GM19193 (cell line): ENCODE results near the gene GTF3C1.

ENCODE experiments used
- POLR2A ChIP-seq: IDR thresholded peaks from 4 replicates; pipeline ENCODE4 v1.6.1; 2011; ENCODE audit not compliant: insufficient read depth, insufficient read length; ENCODE audit errors: extremely low read depth

Gene GTF3C1

DNA sequence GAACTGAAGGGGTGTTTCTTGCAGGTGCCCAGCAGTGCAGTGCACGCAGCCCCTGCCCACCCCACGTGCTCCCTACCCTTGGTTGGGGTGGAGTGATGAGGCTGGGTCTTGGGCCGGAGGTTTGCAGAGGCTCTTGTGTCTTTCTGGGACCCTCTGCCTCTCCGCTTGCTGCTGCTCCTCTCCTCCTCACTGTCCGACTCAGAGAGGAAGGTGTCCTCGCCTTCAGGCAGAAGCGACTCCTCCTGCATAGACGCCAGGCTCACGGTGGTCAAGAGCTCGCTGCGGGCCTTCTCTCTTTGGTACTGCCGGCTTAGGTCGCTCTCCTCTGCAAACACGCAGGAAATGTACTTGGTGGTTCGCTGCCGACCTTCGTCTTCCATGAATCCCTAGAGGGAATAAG, 42.9 kb downstream of the GTF3C1 start:
- TF ChIP-seq POLR2A = no peak

DNA sequence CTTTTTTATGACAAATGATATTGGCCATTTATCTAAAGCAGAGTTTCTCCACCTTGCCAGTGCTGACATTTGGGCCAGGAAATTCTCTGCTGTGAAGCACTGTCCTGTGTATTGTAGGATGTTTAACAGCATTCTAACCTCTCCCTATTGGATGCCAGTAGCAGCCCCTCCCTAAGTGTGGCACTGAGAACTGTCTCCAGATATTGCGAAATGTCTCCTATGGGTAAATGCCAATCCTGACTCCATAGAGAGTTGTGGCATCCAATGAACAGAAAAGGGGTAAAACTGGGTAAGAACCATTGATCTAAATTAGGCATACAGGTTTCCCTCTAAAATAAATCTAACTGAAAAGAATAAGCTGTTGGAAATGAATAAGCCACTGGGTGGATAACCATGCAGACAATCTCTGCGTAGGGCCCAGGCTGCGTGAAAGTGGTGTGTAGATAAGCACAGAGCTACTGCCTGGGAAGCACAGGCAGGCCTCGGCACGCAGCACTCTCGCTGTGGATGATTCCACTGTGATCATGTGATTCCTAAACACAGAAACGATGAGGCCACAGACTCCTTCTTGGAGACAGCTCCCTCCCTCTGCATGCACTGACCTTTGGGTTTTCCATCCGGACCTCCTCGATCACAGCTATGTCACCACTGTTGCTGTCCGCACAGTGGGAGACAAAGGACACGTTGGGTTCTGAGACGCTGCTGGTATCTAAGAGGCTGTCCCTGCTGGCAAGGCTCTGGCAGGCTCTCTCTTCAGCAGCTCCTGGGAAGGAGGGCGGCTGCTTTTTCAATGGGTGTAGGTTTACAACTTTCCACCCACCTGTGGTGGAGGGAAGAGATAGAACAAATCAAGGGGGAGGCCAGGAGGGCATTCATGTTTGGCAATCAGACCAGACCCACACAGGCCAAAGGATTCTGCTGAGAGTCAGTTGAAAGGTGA, 44.1 kb downstream of the GTF3C1 start:
- no peak for TF ChIP-seq POLR2A

DNA sequence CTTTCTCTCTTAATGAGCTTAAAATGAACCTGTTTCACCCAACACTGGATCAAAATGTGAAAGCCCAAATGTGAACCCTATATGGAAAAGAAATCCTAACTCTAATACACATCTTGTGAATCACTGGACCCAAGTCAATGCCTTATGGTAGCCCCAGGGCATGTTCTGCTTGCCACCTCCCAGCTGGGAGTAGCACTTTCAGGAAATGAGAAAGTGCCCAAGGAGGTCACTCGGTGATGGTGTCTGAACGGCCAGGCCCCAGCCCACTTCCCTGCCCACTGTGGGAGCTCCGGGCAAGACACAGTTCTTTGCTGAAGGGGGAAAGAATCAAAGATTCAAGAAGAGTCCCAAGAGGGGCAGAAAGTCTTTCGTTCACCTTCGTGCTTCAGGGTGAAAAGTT, 46.1 kb downstream of the GTF3C1 start:
- no peak for TF ChIP-seq POLR2A

DNA sequence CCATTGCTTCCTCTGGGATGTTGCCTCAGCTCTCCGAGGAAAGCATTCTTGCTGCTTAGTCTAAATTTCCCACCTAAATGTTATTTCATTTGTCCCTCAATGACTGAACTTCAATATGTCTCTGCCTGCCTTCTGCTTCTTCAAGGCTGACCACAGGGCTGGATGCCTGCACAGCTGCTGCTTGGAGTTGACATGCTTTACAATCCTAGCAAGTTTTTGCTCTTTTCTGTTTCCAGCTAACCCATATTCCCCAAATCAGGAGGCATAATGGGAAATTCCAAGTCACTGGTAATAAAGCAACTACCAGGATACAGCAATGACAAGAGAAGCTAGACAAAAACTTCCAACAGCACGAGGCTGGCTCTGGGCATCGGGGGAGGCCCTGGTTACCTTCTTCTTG, 48.9 kb downstream of the GTF3C1 start:
- no peak for TF ChIP-seq POLR2A

DNA sequence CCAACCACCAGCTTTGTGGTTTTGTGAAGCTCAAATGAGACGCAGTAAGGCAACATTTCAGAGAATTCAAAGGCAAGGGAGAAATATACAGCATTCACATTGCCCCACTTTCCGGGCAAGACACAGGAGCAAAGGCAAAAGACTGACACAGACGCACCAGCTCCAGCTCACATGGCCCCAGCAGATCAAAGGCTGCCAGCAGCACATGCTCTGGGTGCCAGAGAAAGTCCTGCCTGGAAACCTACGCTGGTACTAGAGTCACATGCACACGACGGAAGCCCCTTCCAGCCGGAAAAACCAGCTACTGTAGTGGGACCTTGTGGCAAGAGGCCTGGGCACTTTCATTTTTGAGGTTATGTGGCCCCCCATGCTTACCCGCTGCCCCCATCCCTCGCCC, 50.1 kb downstream of the GTF3C1 start:
- TF ChIP-seq POLR2A = no peak

DNA sequence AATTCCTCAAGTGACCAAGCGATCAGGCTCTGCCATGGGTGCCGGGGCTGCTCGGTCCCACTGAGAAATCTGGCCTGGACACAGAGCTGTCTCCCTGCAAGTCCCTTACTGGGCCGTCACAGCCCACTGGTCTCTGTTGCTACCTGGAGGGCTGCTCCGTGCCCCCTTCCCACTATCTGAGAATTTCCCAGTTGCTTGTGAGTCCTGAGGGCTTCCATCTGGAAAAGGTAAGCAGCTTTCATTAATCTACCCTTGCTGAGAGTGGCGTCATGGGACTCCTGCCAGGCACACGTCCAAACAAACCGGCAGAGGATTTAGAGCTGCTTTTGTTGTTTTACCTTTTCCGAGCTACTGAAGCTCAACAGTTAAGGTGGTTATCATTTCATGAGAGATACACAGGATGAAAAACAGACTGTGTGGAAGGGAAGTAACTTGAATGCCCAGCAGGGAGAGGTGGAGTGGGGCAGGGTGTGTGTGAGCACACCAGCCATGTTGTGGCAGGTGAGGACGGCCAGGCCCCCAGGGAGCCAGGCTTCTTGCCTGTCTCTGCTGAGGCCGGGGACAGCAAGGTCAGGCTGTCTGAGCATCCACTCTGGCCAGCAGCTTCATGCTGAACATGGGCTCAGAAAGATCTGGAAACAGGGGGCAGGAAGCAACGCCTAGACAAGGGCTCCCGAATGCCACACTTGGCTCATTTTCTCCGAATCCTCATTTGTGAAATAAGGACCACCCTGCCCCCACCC, 50.6 kb downstream of the GTF3C1 start:
- TF ChIP-seq POLR2A = no peak

DNA sequence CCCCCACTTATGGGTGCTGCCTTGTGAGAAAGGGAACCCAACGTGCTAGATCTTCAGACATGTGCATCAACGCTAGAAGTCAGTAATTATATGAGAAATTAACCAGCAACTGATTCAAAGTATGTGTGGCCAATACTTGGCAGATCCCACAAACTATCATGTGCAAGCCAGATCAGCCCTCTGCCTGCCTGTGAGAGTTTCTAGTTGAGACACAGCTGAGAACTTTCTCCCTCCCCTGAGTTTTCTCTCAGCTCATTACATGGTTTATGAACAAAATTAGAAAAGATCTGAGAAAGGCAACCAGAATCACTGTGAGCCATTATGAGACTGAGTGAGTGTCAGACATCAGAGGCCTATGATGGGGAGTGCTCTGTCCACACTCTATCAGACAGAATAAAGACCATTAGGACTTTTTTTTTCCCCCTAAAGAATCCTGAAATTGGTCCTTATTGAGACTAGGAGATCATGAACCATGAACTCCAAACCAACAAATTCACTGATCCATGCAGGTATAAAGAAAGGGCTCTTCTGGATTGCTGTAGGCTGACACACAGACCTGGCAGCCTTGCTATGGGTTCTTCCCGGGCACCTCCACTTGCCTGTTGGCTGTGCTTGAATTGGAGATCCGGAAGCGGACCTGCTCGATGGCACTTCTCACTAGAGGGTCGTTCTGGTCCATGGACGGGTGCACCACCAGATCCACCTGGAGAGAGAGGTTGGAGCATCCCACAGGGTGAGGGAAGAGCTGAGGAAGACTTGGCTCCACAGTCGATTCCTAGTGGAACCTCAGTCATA, 51.5 kb downstream of the GTF3C1 start:
- no peak for TF ChIP-seq POLR2A

DNA sequence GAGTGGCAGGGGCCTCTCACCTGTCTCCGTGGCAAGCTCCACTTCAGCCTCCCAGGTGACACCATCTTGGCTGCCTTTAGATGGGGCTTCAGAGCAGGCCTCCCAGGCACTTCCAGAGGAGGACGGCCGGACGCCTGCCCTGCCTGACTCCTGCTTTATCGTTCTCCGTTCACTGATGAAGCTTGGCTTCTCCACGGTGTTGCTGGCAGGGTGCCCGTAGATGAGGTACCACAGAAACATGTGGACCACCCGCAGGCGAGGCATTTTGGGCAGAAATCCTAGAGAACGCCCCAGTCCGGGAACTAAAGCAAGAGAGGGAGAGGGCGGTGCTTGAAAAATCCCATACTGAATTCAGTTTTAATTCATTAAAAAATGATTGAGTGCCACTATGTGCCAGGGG, 54.5 kb downstream of the GTF3C1 start:
- TF ChIP-seq POLR2A = no peak

DNA sequence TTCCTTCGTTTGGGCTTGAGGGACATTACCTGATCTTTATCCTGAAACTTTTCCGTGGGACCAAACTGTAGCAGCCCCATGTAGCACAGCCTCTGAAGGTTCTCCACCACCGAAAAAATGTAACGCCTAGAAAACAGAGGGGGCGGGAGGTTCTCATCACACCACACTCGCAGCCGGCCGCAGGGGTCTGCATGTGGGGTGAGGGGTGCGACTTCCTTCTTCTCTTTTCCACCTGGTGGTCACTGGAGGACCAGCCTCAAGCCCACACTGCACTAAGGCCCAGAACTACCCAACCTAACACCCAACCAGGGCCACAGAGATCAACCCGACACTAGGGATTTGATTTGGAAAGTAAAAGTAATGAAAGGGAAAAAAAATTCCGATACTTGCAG, 57.1 kb downstream of the GTF3C1 start:
- no peak for TF ChIP-seq POLR2A

DNA sequence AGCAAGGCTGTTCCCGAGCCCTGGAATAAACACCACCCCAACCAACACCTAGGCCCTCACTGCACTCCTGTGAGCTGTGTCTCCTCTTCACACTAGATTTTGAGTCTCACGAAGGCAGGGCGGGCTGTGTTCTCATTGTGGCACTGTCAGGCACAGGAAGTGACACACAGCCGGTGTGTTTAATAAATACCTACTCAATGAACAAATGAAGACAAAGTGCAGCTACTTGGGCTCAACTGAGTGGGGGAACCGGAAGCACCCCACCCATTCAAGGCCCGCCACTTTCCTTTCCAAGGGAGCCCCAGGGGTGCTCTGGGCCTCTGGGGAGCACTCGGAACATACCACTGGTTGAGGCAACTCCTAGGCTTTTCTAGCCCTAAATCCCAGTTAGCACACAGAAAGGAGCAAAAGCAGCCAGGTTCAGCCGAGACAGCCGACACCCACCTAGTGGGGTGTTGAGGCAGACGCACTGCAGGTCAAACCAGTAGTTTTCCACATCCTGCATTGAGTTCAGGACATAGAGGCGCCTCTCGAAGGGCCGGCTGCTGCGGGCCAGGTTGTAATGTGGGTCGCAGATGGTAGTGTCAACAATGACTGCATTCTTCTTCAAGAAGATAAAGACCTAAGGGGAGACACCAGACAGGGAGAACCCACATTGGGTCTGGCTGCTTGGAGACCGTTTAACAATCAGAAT, 57.7 kb downstream of the GTF3C1 start:
- TF ChIP-seq POLR2A = no peak

DNA sequence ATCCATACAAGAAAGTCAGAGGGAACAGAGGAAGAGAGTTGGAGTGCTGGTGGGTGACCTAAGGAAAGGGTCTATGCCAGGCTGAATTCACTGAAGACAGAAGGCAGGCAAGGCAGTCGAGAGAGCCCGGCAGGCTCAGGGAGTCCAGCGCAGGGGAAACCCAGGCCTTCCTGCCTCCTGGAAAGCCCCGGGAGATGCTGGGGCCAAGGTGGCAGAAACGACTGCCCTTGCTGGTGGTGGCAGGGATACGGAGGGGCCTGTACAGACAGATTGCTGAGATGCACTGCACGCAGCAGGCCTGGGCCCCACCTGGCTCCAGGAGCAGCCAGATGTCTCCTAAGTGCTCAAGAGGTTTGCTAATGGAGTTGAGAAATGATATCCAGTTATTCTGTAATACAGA, 59.8 kb downstream of the GTF3C1 start:
- TF ChIP-seq POLR2A = no peak

DNA sequence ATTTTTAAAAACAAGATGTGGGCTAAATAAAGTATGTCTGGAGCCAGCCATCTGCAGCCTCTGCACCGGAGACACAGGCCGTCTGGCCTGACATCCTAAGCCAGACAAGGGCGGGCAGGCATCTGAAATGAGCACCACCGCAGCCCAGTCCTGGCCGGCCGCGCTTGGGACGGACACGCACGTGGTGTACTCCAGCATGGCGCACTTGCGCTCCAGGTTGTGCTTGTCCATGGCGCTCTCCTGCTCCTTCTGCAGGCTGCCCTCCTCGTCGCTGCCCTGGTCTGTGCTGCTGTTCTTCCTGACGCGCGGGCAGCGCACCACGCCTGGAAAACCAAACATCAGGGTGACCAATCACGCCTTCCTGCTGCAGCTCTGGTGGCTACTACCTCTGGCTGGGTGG, 60.3 kb downstream of the GTF3C1 start:
- TF ChIP-seq POLR2A = no peak

DNA sequence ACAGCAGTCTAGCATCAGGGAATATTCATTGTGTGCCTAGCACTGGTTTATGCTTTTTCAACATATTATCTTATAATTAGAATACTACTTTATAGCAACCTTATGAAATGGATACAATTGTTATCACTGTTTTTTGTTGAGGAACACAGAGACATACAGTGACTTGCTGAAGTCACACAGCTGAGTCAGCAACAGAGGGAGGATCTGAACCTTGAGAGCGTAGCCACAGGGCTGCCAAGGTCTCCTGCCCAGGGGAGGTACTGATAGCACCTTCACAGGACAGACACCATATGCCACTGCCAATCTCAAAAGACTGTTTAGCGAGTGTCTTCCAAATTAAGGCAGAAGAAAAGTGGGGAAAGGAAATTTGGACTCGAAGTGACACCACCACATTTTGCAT, 63.0 kb downstream of the GTF3C1 start:
- no peak for TF ChIP-seq POLR2A

DNA sequence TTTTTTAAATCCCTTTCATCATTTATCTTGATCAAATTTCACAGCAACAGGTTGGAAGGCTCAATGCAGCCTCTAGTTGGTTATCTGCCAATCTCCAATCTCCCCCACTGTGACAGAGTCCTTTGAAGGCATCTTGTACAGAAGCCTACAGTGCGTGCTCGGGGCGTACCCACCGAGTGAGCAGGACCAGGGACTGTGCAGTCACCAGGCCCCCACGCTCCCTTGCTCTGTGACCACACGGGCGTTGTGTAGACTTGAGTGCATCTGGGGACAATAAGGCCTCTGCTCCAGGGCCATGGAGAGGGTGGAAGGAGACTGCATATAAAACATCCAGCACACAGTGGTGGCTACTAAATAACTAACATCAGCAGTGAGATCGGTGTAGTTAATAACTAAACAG, 63.4 kb downstream of the GTF3C1 start:
- no peak for TF ChIP-seq POLR2A

DNA sequence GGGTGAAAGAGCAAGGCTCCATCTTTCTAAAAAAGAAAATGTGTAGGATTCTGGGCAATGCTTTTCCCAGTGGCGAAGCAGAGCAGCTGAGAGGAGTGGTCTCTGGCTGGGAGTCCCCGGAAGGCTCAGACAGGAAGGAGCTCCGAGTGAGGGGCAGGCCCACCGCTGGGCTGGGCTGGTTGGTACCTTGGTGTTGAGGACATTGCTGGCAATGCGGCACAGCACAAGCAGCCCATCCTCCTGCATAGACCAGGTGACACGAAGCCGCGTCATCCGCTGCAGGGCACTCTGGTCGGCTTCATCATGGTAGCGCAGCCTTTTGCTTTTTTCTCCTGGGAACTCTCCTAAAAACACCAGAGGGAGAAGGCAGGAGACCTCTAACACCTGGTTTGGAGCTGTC, 63.9 kb downstream of the GTF3C1 start:
- no peak for TF ChIP-seq POLR2A
